Neuronal stem cell (in vitro differentiated cells): ENCODE measurements around the gene FTSJ3.

Experiments
- DNase-seq: peaks from one replicate; pipeline ENCODE4 v3.0.0-alpha.2; 2013; ENCODE audit warnings: low spot score
- H2AFZ ChIP-seq: one replicate; pipeline ENCODE4 v1.6.1; 2013; ENCODE audit warnings: mild to moderate bottlenecking, low read length, inconsistent platforms
- H2AK5ac ChIP-seq: 2 replicates; pipeline ENCODE4 v1.6.1; 2013; ENCODE audit warnings: low read depth, mild to moderate bottlenecking, inconsistent platforms, low read length, moderate library complexity, mixed read lengths
- H2BK120ac ChIP-seq: 2 replicates; pipeline ENCODE4 v1.6.1; 2013; ENCODE audit warnings: low read depth, mild to moderate bottlenecking, inconsistent platforms, low read length, moderate library complexity, mixed read lengths
- H2BK12ac ChIP-seq: one replicate; pipeline ENCODE4 v1.6.1; 2013; ENCODE audit warnings: low read length, inconsistent platforms
- H2BK15ac ChIP-seq: 2 replicates; pipeline ENCODE4 v1.6.1; 2013; ENCODE audit warnings: mild to moderate bottlenecking, low read length, inconsistent platforms, mixed read lengths
- H2BK5ac ChIP-seq: one replicate; pipeline ENCODE4 v1.6.1; 2013; ENCODE audit warnings: inconsistent platforms, mild to moderate bottlenecking, low read length, moderate library complexity
- H3K14ac ChIP-seq: one replicate; pipeline ENCODE4 v1.6.1; 2013; ENCODE audit warnings: low read length, inconsistent platforms
- H3K18ac ChIP-seq: 2 replicates; pipeline ENCODE4 v1.6.1; 2013; ENCODE audit warnings: low read length, inconsistent platforms
- H3K23ac ChIP-seq: 2 replicates; pipeline ENCODE4 v1.6.1; 2013; ENCODE audit warnings: low read depth, mild to moderate bottlenecking, mixed read lengths, low read length, inconsistent platforms; ENCODE audit not compliant: poor library complexity
- H3K27ac ChIP-seq: replicated peaks from 3 replicates; pipeline ENCODE4 v1.5.1; 2013; ENCODE audit warnings: low read length, inconsistent platforms
- H3K27me3 ChIP-seq, 3 experiments: 2 replicates each; pipeline ENCODE4 v1.6.1; 2013; ENCODE audit warnings: low read length in 3 of 3, mild to moderate bottlenecking in 2 of 3, inconsistent platforms in 1 of 3, low read depth in 1 of 3, mixed read lengths in 1 of 3, moderate library complexity in 1 of 3; ENCODE audit not compliant: control insufficient read depth in 3 of 3, insufficient read depth in 3 of 3
- H3K36me3 ChIP-seq, 2 donors: replicated peaks in 1 of 2; 2 replicates each; pipeline ENCODE4 v1.6.1; 2013; ENCODE audit warnings: low read length in 2 of 2; ENCODE audit not compliant: control insufficient read depth in 2 of 2, insufficient read depth in 2 of 2
- H3K4ac ChIP-seq: 2 replicates; pipeline ENCODE4 v1.6.1; 2013; ENCODE audit warnings: inconsistent platforms, mild to moderate bottlenecking, low read length, moderate library complexity
- H3K4me1 ChIP-seq, 2 donors: 1 replicate in 1 of 2; 2 replicates in 1 of 2; pipeline ENCODE4 v1.6.1; 2013; ENCODE audit warnings: low read length in 2 of 2, low read depth in 1 of 2; ENCODE audit not compliant: control insufficient read depth in 2 of 2, insufficient read depth in 1 of 2
- H3K4me2 ChIP-seq: one replicate; pipeline ENCODE4 v1.6.1; 2013; ENCODE audit warnings: mild to moderate bottlenecking, low read length, inconsistent platforms; ENCODE audit not compliant: insufficient read depth, poor library complexity, severe bottlenecking
- H3K4me3 ChIP-seq, 2 donors: 2 replicates each; pipeline ENCODE4 v1.5.1; 2013; ENCODE audit warnings: low read length in 2 of 2, mild to moderate bottlenecking in 2 of 2, inconsistent platforms in 1 of 2, moderate library complexity in 1 of 2
- H3K79me1 ChIP-seq: one replicate; pipeline ENCODE4 v1.6.1; 2013; ENCODE audit warnings: low read depth, mild to moderate bottlenecking, inconsistent platforms, low read length, moderate library complexity
- H3K9ac ChIP-seq: one replicate; pipeline ENCODE4 v1.6.1; 2013; ENCODE audit warnings: mild to moderate bottlenecking, low read depth, low read length, inconsistent platforms; ENCODE audit not compliant: poor library complexity
- H3K9me3 ChIP-seq, 2 donors: replicated peaks in 1 of 2; 2 replicates each; pipeline versions ENCODE3 to v1.6.1; 2013; ENCODE audit warnings: low read length in 2 of 2, mild to moderate bottlenecking in 2 of 2, inconsistent platforms in 1 of 2, low read depth in 1 of 2, mixed read lengths in 1 of 2, moderate library complexity in 1 of 2; ENCODE audit not compliant: control insufficient read depth in 2 of 2, insufficient read depth in 1 of 2
- H4K8ac ChIP-seq: one replicate; pipeline ENCODE4 v1.6.1; 2013; ENCODE audit warnings: low read depth, mild to moderate bottlenecking, inconsistent platforms, low read length, moderate library complexity
- H4K91ac ChIP-seq: one replicate; pipeline ENCODE4 v1.6.1; 2013; ENCODE audit warnings: low read length, low read depth, mild to moderate bottlenecking, inconsistent platforms; ENCODE audit not compliant: poor library complexity
- WGBS, 2 donors: extraction: QIAGEN DNeasy Blood & Tissue Kit; methylation state at CpG; one replicate each; pipeline ENCODE4 v1.1.7; 2013; ENCODE audit warnings: missing lambda C conversion rate in 2 of 2, mixed read lengths in 1 of 2; ENCODE audit not compliant: insufficient read length in 2 of 2, insufficient replicate concordance in 1 of 2; ENCODE audit errors: extremely low coverage in 2 of 2; 5-methylcytosine and 5-hydroxymethylcytosine counted together

The FTSJ3 gene

GRCh38 chr17:63805591-63805990 is 21.9 kb downstream of the FTSJ3 start:
- Histone ChIP-seq H3K79me1 (no peaks in the 10 kb centered on the region), H3K18ac (no peak overlapping the region), H4K8ac (no peak overlapping the region), H3K23ac (no peak overlapping the region), H3K4me2 (no peak overlapping the region), H3K14ac (no peak overlapping the region), H2BK120ac (no peak overlapping the region), H3K4me1 (no peaks in the 10 kb centered on the region), H2AFZ (no peak overlapping the region), H3K4ac (no peak overlapping the region), H2BK12ac (no peak overlapping the region), H4K91ac (no peak overlapping the region), H3K4me3 (no peak overlapping the region), H2BK5ac (no peak overlapping the region), H3K27ac (no peak overlapping the region), H3K36me3 (peaks cover 29 to 100% of the 10 kb centered on the region in 2 donors), H3K9me3 (no peaks in the 10 kb centered on the region), H3K9ac (no peak overlapping the region), H2AK5ac (no peak overlapping the region), H2BK15ac (no peak overlapping the region), H3K27me3 (no peaks in the 10 kb centered on the region)
- DNase-seq = no peak
- no CpG with 5 or more reads among the region's 2 CpGs for WGBS, 2 donors

DNA sequence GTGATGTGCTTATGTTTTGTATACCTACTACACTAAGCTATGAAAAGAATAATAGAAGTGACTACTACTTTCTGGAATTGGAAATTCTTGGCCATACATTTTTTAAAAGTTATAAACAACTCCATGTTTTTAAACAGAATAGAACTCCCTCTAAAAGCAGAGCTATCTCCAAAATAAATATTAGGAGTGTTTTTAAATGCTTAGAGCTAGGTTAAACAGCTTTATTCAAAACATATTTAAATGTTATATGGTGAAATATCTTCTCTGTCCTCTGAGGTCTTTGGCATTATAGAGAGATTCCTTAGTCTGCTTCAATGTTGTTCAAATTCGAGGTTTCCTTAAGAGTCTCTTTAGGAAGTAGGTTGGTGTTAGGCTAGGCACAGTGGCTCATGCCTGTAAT is 23.1 kb downstream of the FTSJ3 start:
- H3K4me3 ChIP-seq = no peak overlapping the region
- no peak overlapping the region for H3K27ac ChIP-seq
- H3K79me1 ChIP-seq = no peaks in the 10 kb centered on the region
- no peak for DNase-seq
- no peak overlapping the region for H3K4me2 ChIP-seq
- no peak overlapping the region for H2AK5ac ChIP-seq
- H2BK15ac ChIP-seq = no peak overlapping the region
- no CpG with 5 or more reads among the region's 1 CpG for WGBS, 2 donors
- H4K8ac ChIP-seq = no peak overlapping the region
- no peak overlapping the region for H3K14ac ChIP-seq
- H3K9ac ChIP-seq = no peak overlapping the region
- H3K9me3 ChIP-seq = no peaks in the 10 kb centered on the region
- no peaks in the 10 kb centered on the region for H3K4me1 ChIP-seq
- no peak overlapping the region for H2BK12ac ChIP-seq
- no peak overlapping the region for H3K4ac ChIP-seq
- no peak overlapping the region for H2AFZ ChIP-seq
- no peak overlapping the region for H3K23ac ChIP-seq
- no peak overlapping the region for H2BK120ac ChIP-seq
- peaks cover 32 to 100% of the 10 kb centered on the region in 2 donors for H3K36me3 ChIP-seq
- H4K91ac ChIP-seq = no peak overlapping the region
- H2BK5ac ChIP-seq = no peak overlapping the region
- H3K18ac ChIP-seq = no peak overlapping the region
- H3K27me3 ChIP-seq = no peaks in the 10 kb centered on the region

DNA sequence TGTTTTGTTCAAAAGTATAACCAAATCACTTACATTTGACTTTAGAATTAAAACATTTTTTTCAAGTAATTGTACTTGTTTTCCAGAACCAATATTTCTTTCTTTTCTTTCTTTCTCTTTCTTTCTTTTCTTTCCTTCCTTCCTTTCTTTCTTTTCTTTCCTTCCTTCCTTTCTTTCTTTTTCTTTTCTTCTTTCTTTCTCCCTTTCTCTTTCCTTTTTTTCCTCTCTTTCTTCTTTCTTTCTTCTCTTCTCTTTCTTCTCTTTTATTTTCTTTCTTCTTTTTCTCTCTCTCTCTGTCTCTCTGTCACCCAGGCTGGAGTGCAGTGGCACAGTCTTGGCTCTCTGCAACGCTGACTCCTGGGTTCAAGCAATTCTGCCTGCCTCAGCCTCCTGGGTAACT is 26.7 kb downstream of the FTSJ3 start:
- no peak overlapping the region for H4K91ac ChIP-seq
- no peak overlapping the region for H3K4me2 ChIP-seq
- H3K9me3 ChIP-seq = no peaks in the 10 kb centered on the region
- H3K9ac ChIP-seq = no peak overlapping the region
- H2BK15ac ChIP-seq = no peak overlapping the region
- H4K8ac ChIP-seq = no peak overlapping the region
- no peak overlapping the region for H2BK5ac ChIP-seq
- DNase-seq = no peak
- H2BK12ac ChIP-seq = no peak overlapping the region
- WGBS, 2 donors = no CpG with 5 or more reads among the region's 1 CpG
- H3K4me3 ChIP-seq = no peak overlapping the region
- H3K36me3 ChIP-seq = peaks cover 25 to 100% of the 10 kb centered on the region in 2 donors
- H2BK120ac ChIP-seq = no peak overlapping the region
- no peak overlapping the region for H3K4ac ChIP-seq
- no peak overlapping the region for H2AK5ac ChIP-seq
- H3K14ac ChIP-seq = no peak overlapping the region
- H3K27me3 ChIP-seq = no peaks in the 10 kb centered on the region
- H3K27ac ChIP-seq = no peak overlapping the region
- H3K23ac ChIP-seq = no peak overlapping the region
- no peak overlapping the region for H2AFZ ChIP-seq
- no peak overlapping the region for H3K18ac ChIP-seq
- no peaks in the 10 kb centered on the region for H3K79me1 ChIP-seq
- no peaks in the 10 kb centered on the region for H3K4me1 ChIP-seq

- no peak overlapping the region for H2BK5ac ChIP-seq
- no peak overlapping the region for H2AFZ ChIP-seq
- H3K27ac ChIP-seq = no peak overlapping the region
- no peak overlapping the region for H3K4me2 ChIP-seq
- no peaks in the 10 kb centered on the region for H3K4me1 ChIP-seq
- H3K9ac ChIP-seq = no peak overlapping the region
- H3K18ac ChIP-seq = no peak overlapping the region
- H2BK120ac ChIP-seq = no peak overlapping the region
- H3K14ac ChIP-seq = no peak overlapping the region
- no peak overlapping the region for H3K4me3 ChIP-seq
- H2BK15ac ChIP-seq = no peak overlapping the region
- no peak overlapping the region for H4K91ac ChIP-seq
- H3K9me3 ChIP-seq = no peaks in the 10 kb centered on the region
- DNase-seq = no peak
- no peak overlapping the region for H3K4ac ChIP-seq
- WGBS, 2 donors = no CpG with 5 or more reads among the region's 3 CpGs
- no peak overlapping the region for H2BK12ac ChIP-seq
- no peak overlapping the region for H3K23ac ChIP-seq
- no peaks in the 10 kb centered on the region for H3K79me1 ChIP-seq
- no peak overlapping the region for H4K8ac ChIP-seq
- no peaks in the 10 kb centered on the region for H3K27me3 ChIP-seq
- H3K36me3 ChIP-seq = peaks cover 33 to 100% of the 10 kb centered on the region in 2 donors
- no peak overlapping the region for H2AK5ac ChIP-seq
These were observed 28.8 kb downstream of the FTSJ3 start for GRCh38 chr17:63798572-63799106.
